ENCODE data around the gene SH3D19. TPM values are rescaled to one million over a fixed set of nuclear protein-coding genes. Genes with fewer than 3 reads are reported as not detected.

SH3D19 gene
- total RNA-seq, 1 experiment from 2014 or later, result 29.7 TPM

- H4K5ac ChIP-seq (ENCODE audit: insufficient read length, low read depth, low read length), result no peak overlapping the region
- H4K8ac ChIP-seq (replicated peaks; ENCODE audit: insufficient read length, low read depth, low read length), result no peak overlapping the region
- peaks cover 28% of the 10 kb centered on the region; the same call in 1 of the 2 replicates for H3K79me2 ChIP-seq (ENCODE audit: insufficient read depth, low read length)
- no peak overlapping the region for H3K23ac ChIP-seq (ENCODE audit: insufficient read length, low read depth, low read length)
- H2BK15ac ChIP-seq (ENCODE audit: low read depth, low read length), result no peak overlapping the region
- Mint-ChIP-seq H3K27me3 (ENCODE audit: low read depth) (no peaks in the 10 kb centered on the region), H3K36me3 (ENCODE audit: insufficient read depth in 1 of 3, low read depth in 3 of 3) (peaks cover 4 to 24% (median 9%) of the 10 kb centered on the region in 3 experiments; a peak in 6 of 7 replicates), H3K4me1 (peaks cover 18 to 26% of the 10 kb centered on the region in 2 experiments), H3K9me3 (peaks cover 0 to 3% of the 10 kb centered on the region in 2 experiments; a peak in 1 of 5 replicates), H3K4me3 (no peak overlapping the region), H3K27ac (no peak overlapping the region)
- H3K23me2 ChIP-seq (ENCODE audit: insufficient read length, low read depth, low read length, poor library complexity, severe bottlenecking), result peaks cover 3% of the 10 kb centered on the region
- H4K91ac ChIP-seq (ENCODE audit: insufficient read length, low read depth, low read length), result no peak overlapping the region
- H3K27me3 ChIP-seq (ENCODE audit: insufficient read depth, low read length), result no peaks in the 10 kb centered on the region
- no peak overlapping the region for H2BK12ac ChIP-seq (ENCODE audit: insufficient read length, low read depth, low read length)
- peaks cover 11% of the 10 kb centered on the region; the same call in 1 of the 2 replicates for H3K4me1 ChIP-seq (ENCODE audit: insufficient read depth, low read length)
- peaks cover 6% of the 10 kb centered on the region for H3K79me1 ChIP-seq (ENCODE audit: insufficient read depth, low read depth, low read length, poor library complexity, severe bottlenecking)
- no peak for TF ChIP-seq CTCF (conservative IDR thresholded peaks at IDR 0.05)
- no peak overlapping the region for H2AFZ ChIP-seq (ENCODE audit: low read length)
- no peaks in the 10 kb centered on the region for H4K20me1 ChIP-seq (ENCODE audit: control insufficient read depth, insufficient read depth, insufficient read length)
- no peak for DNase-seq
- H2BK120ac ChIP-seq (ENCODE audit: low read depth, low read length, poor library complexity, severe bottlenecking), result no peak overlapping the region
- H2BK20ac ChIP-seq (ENCODE audit: low read depth, low read length, poor library complexity, severe bottlenecking), result no peak overlapping the region
- H3K4me2 ChIP-seq (ENCODE audit: insufficient read depth, insufficient read length, low read length), result no peak overlapping the region
- no peak overlapping the region for H3K56ac ChIP-seq (ENCODE audit: insufficient read length, low read depth, low read length)
- no peak overlapping the region for H3T11ph ChIP-seq (ENCODE audit: low read length)
- H3K4ac ChIP-seq (ENCODE audit: low read depth, low read length), result no peak overlapping the region
- H2BK5ac ChIP-seq (ENCODE audit: insufficient read length, low read length), result no peak overlapping the region
- H3K27ac ChIP-seq (ENCODE audit: insufficient read length, low read depth, low read length), result no peak overlapping the region
- WGBS (ENCODE audit: extremely low coverage, insufficient read length, low lambda C conversion rate), result no CpG with 5 or more reads among the region's 5 CpGs
- H3K14ac ChIP-seq (ENCODE audit: insufficient read depth, low read length), result no peak overlapping the region
- no peak overlapping the region for H3K18ac ChIP-seq (ENCODE audit: insufficient read length, low read depth, low read length)
- H2AK5ac ChIP-seq (ENCODE audit: insufficient read length, low read length), result no peak overlapping the region
- no peak overlapping the region for H3K9ac ChIP-seq (ENCODE audit: extremely low read depth, insufficient read length, low read length)
- no peaks in the 10 kb centered on the region for H3K9me3 ChIP-seq (ENCODE audit: control insufficient read depth, low read depth, low read length)
Observed at GRCh38 chr4:151310124-151310728, 15.2 kb downstream of the SH3D19 start.

All from H9 (cell line).